Naive thymus-derived CD4-positive, alpha-beta T cell (primary cell): ENCODE data around the gene P4HA2. TPM values are rescaled to one million over a fixed set of nuclear protein-coding genes. Genes with fewer than 3 reads are reported as not detected.
A peak's percentile ranks its signal among the peaks of the same experiment; 100 is the strongest.

Experiments
- ATAC-seq: fragments of 150-1000 bp; cut with Tn5 transposase; 2 replicates; pipeline ENCODE4 v1.10.0; 2021; ENCODE audit warnings: mild to moderate bottlenecking, moderate library complexity
- CTCF ChIA-PET: fragments of 350-600 bp; sonication (Branson Sonifier 250); formaldehyde crosslinking; loops from one replicate; lab custom pipeline; 2021; ENCODE audit warnings: antibody characterized with exemption; lab: Charles Lee
- POLR2A ChIA-PET: fragments of 350-600 bp; sonication (Branson Sonifier 250); formaldehyde crosslinking; loops from one replicate; lab custom pipeline; 2021; ENCODE audit warnings: antibody characterized with exemption, inconsistent platforms; lab: Charles Lee
- DNase-seq, 9 donors: peaks; one replicate each; pipeline versions ENCODE4 v3.0.0 to v3.0.0-alpha.2; 2020 to 2022; ENCODE audit warnings: mixed read lengths in 1 of 9
- H3K27ac ChIP-seq: one replicate; pipeline ENCODE4 v1.7.0; 2013; ENCODE audit warnings: mild to moderate bottlenecking, low read depth, low read length, moderate library complexity
- H3K27me3 ChIP-seq, 2 donors: one replicate each; pipeline ENCODE4 v1.7.0; 2013; ENCODE audit warnings: low read length in 2 of 2, mild to moderate bottlenecking in 2 of 2, moderate library complexity in 2 of 2; ENCODE audit not compliant: control insufficient read depth in 2 of 2, insufficient read depth in 2 of 2
- H3K36me3 ChIP-seq, 3 experiments: 1 replicate in 2 of 3; 2 replicates in 1 of 3; pipeline ENCODE4 v1.7.0; 2013; ENCODE audit warnings: low read length in 3 of 3, mild to moderate bottlenecking in 3 of 3, moderate library complexity in 1 of 3; ENCODE audit not compliant: insufficient read depth in 3 of 3, control insufficient read depth in 2 of 3
- H3K4me1 ChIP-seq, 2 donors: one replicate each; pipeline ENCODE4 v1.7.0; 2013; ENCODE audit warnings: low read length in 2 of 2, mild to moderate bottlenecking in 2 of 2, moderate library complexity in 1 of 2; ENCODE audit not compliant: control insufficient read depth in 2 of 2, insufficient read depth in 2 of 2
- H3K4me3 ChIP-seq: 2 replicates; pipeline ENCODE4 v1.7.0; 2013; ENCODE audit warnings: mild to moderate bottlenecking, low read length
- H3K9me3 ChIP-seq, 3 experiments: 1 replicate in 2 of 3; 2 replicates in 1 of 3; pipeline ENCODE4 v1.7.0; 2013; ENCODE audit warnings: low read length in 3 of 3; ENCODE audit not compliant: control insufficient read depth in 2 of 3
- H3K27ac Mint-ChIP-seq, 9 donors: one replicate each; pipeline ENCODE4 v1.8.0; 2020 to 2022; ENCODE audit warnings: mixed read lengths in 9 of 9, mild to moderate bottlenecking in 8 of 9, moderate library complexity in 5 of 9, inconsistent platforms in 2 of 9
- H3K27me3 Mint-ChIP-seq, 5 donors: one replicate each; pipeline ENCODE4 v1.8.0; 2021 to 2022; ENCODE audit warnings: mixed read lengths in 5 of 5, mild to moderate bottlenecking in 1 of 5
- H3K36me3 Mint-ChIP-seq, 5 donors: one replicate each; pipeline ENCODE4 v1.8.0; 2020 to 2022; ENCODE audit warnings: mixed read lengths in 5 of 5, mild to moderate bottlenecking in 3 of 5, inconsistent platforms in 1 of 5
- H3K4me1 Mint-ChIP-seq, 7 donors: one replicate each; pipeline ENCODE4 v1.8.0; 2020 to 2022; ENCODE audit warnings: mixed read lengths in 7 of 7, mild to moderate bottlenecking in 3 of 7, inconsistent platforms in 1 of 7
- H3K4me3 Mint-ChIP-seq, 10 donors: one replicate each; pipeline ENCODE4 v1.8.0; 2020 to 2022; ENCODE audit warnings: mild to moderate bottlenecking in 10 of 10, mixed read lengths in 10 of 10, moderate library complexity in 6 of 10, inconsistent platforms in 2 of 10
- H3K9me3 Mint-ChIP-seq, 11 donors: one replicate each; pipeline ENCODE4 v1.8.0; 2020 to 2022; ENCODE audit warnings: mixed read lengths in 11 of 11, mild to moderate bottlenecking in 4 of 11, inconsistent platforms in 1 of 11, moderate library complexity in 1 of 11
- intact Hi-C, 2 donors: fragments of 100-400 bp; cut with micrococcal nuclease; formaldehyde crosslinking; loops; one replicate each; pipeline ENCODE4 v1.15.1; 2023
- polyA plus RNA-seq, 2 donors: library from polyadenylated mRNA; unstranded; fragments of 300-500 nt; fragmentation: Illumina TruSeq; gene quantifications; one replicate each; pipeline ENCODE4 v1.2.3, GENCODE V29; 2021
- total RNA-seq, 6 experiments: library from RNA in 5 of 6; stranded (reverse) in 5 of 6; gene quantifications; 1 replicate in 5 of 6; 2 replicates in 1 of 6; pipeline ENCODE4 v1.2.3 and lab custom pipeline; 2021 to 2026

Gene P4HA2
- total and polyA plus RNA-seq, 7 experiments from 2014 or later: 0.30 to 23.9 (median 0.99) TPM; not detected in 3

GRCh38 chr5:132260051-132260450 is 32.4 kb upstream of the P4HA2 start:
- Histone ChIP-seq H3K27me3 (no peaks in the 10 kb centered on the region), H3K9me3 (no peaks in the 10 kb centered on the region), H3K36me3 (no peaks in the 10 kb centered on the region), H3K4me1 (no peaks in the 10 kb centered on the region), H3K4me3 (no peak overlapping the region), H3K27ac (no peak overlapping the region)
- intact Hi-C loops: no loop called here
- DNase-seq (peak in 1 of 9 donors; percentile 25), ATAC-seq (no peak)
- H3K4me1 Mint-ChIP-seq: peaks cover 0 to 13% (median 4%) of the 10 kb centered on the region in 7 donors
- POLR2A ChIA-PET: no interaction called here
- CTCF ChIA-PET: no interaction called here
- H3K9me3 Mint-ChIP-seq: peaks cover 0 to 1% (median 0%) of the 10 kb centered on the region in 11 donors
- H3K4me3 Mint-ChIP-seq: no peak overlapping the region
- peaks cover 11 to 29% (median 21%) of the 10 kb centered on the region in 5 donors for H3K27me3 Mint-ChIP-seq
- no peaks in the 10 kb centered on the region for H3K36me3 Mint-ChIP-seq
- no peak overlapping the region for H3K27ac Mint-ChIP-seq

- no peak overlapping the region for H3K4me3 ChIP-seq
- H3K27ac ChIP-seq: no peak overlapping the region
- intact Hi-C loops: no loop called here
- no peaks in the 10 kb centered on the region for H3K9me3 ChIP-seq
- POLR2A ChIA-PET: interaction anchor here (0.6 kb wide), 1 partner anchor 288 kb away, joined by 3 read pairs; no protein-coding TSS in a partner anchor
- no peaks in the 10 kb centered on the region for H3K4me1 ChIP-seq
- H3K27me3 ChIP-seq: no peaks in the 10 kb centered on the region
- H3K9me3 Mint-ChIP-seq: peaks cover 0 to 1% (median 0%) of the 10 kb centered on the region in 11 donors
- H3K27me3 Mint-ChIP-seq: peaks cover 11 to 29% (median 21%) of the 10 kb centered on the region in 5 donors
- no peak for ATAC-seq
- CTCF ChIA-PET: no interaction called here
- H3K36me3 Mint-ChIP-seq: no peaks in the 10 kb centered on the region
- peak overlapping the region in 2 of 10 donors; percentile 25 to 27 for H3K4me3 Mint-ChIP-seq
- H3K36me3 ChIP-seq: no peaks in the 10 kb centered on the region
- DNase-seq: peak in 1 of 9 donors; percentile 16
- no peak overlapping the region for H3K27ac Mint-ChIP-seq
- H3K4me1 Mint-ChIP-seq: peaks cover 0 to 7% (median 4%) of the 10 kb centered on the region in 7 donors
These were observed 31.6 kb upstream of the P4HA2 start for GRCh38 chr5:132259069-132259851.

- no peak overlapping the region for H3K4me3 ChIP-seq
- Mint-ChIP-seq H3K4me1 (peaks cover 0 to 7% (median 4%) of the 10 kb centered on the region in 7 donors), H3K27ac (no peak overlapping the region), H3K9me3 (peaks cover 0 to 1% (median 0%) of the 10 kb centered on the region in 11 donors), H3K4me3 (peak overlapping the region in 3 of 10 donors; percentile 8 to 55 (median 27)), H3K27me3 (peaks cover 11 to 29% (median 21%) of the 10 kb centered on the region in 5 donors), H3K36me3 (no peaks in the 10 kb centered on the region)
- H3K4me1 ChIP-seq: no peaks in the 10 kb centered on the region
- POLR2A ChIA-PET: no interaction called here
- no peak overlapping the region for H3K27ac ChIP-seq
- no peak for ATAC-seq
- CTCF ChIA-PET: no interaction called here
- no peaks in the 10 kb centered on the region for H3K27me3 ChIP-seq
- intact Hi-C loops: no loop called here
- no peaks in the 10 kb centered on the region for H3K9me3 ChIP-seq
- no peaks in the 10 kb centered on the region for H3K36me3 ChIP-seq
- peak in 1 of 9 donors; percentile 20 for DNase-seq
These were observed 30.7 kb upstream of the P4HA2 start for GRCh38 chr5:132258102-132259068.

- no peaks in the 10 kb centered on the region for H3K9me3 ChIP-seq
- ChIA-PET CTCF (no interaction called here), POLR2A (no interaction called here)
- H3K27me3 ChIP-seq: no peaks in the 10 kb centered on the region
- peaks cover 11 to 29% (median 21%) of the 10 kb centered on the region in 5 donors for H3K27me3 Mint-ChIP-seq
- H3K9me3 Mint-ChIP-seq: peaks cover 0 to 1% (median 0%) of the 10 kb centered on the region in 11 donors
- H3K27ac Mint-ChIP-seq: no peak within 1 kb of the TSS
- H3K4me1 ChIP-seq: no peaks in the 10 kb centered on the region
- no peaks in the 10 kb centered on the region for H3K36me3 Mint-ChIP-seq
- intact Hi-C loops: no loop called here
- no peak within 1 kb of the TSS for H3K4me3 ChIP-seq
- H3K4me3 Mint-ChIP-seq: peak within 1 kb of the TSS in 6 of 10 donors; percentile 7 to 70 (median 52)
- DNase-seq (peak in 1 of 9 donors; percentile 19), ATAC-seq (no peak)
- H3K4me1 Mint-ChIP-seq: peaks cover 0 to 7% (median 4%) of the 10 kb centered on the region in 7 donors
- no peaks in the 10 kb centered on the region for H3K36me3 ChIP-seq
- no peak within 1 kb of the TSS for H3K27ac ChIP-seq
These were observed 29.8 kb upstream of the P4HA2 start, which contains the start of gene PDLIM4 for GRCh38 chr5:132257131-132258101. PDLIM4 (plus strand) TSS chr5:132257696; CDS start chr5:132257735, 39 bp downstream.

GRCh38 chr5:132256783-132257130 is 29.1 kb upstream of the P4HA2 start:
- no peaks in the 10 kb centered on the region for H3K4me1 ChIP-seq
- H3K27me3 ChIP-seq: no peaks in the 10 kb centered on the region
- Mint-ChIP-seq H3K9me3 (no peaks in the 10 kb centered on the region), H3K4me1 (peaks cover 0 to 7% (median 4%) of the 10 kb centered on the region in 7 donors), H3K27ac (no peak overlapping the region), H3K27me3 (peaks cover 11 to 29% (median 21%) of the 10 kb centered on the region in 5 donors), H3K36me3 (no peaks in the 10 kb centered on the region), H3K4me3 (peak overlapping the region in 4 of 10 donors; percentile 6 to 70 (median 36))
- ATAC-seq (no peak), DNase-seq (peak in 1 of 9 donors; percentile 20)
- H3K36me3 ChIP-seq: no peaks in the 10 kb centered on the region
- intact Hi-C loops: no loop called here
- H3K4me3 ChIP-seq: no peak overlapping the region
- ChIA-PET POLR2A (no interaction called here), CTCF (no interaction called here)
- no peak overlapping the region for H3K27ac ChIP-seq
- H3K9me3 ChIP-seq: no peaks in the 10 kb centered on the region
